H1 (cell line): ENCODE results near the gene HDAC7. TPM values are rescaled to one million over a fixed set of nuclear protein-coding genes. Genes with fewer than 3 reads are reported as not detected.

ENCODE experiments used
- polyA plus RNA-seq, 7 experiments: library from polyadenylated mRNA; depleted of rRNA in 3 of 7; stranded (reverse) in 5 of 7; unstranded in 2 of 7; fragments of >200 nt in 5 of 7; fragments of 200-250 nt in 2 of 7; gene quantifications; 1 replicate in 5 of 7; 2 replicates in 1 of 7; 4 replicates in 1 of 7; pipeline versions ENCODE4 v1.2.1 to v1.2.3, GENCODE V29; 2011 to 2013; ENCODE audit warnings: missing spikeins in 2 of 7, mixed read lengths in 2 of 7
- total RNA-seq: library from RNA; stranded (reverse); fragmentation: NEBNext Ultra II Directional; extraction: Animal tissue kit (Norgen Biotek cat#: 25700); gene quantifications from 2 replicates; pipeline ENCODE4 v1.2.1, GENCODE V29; 2021
- TF ChIP-seq, protein P1 (sequence below): IDR thresholded peaks from 2 replicates; pipeline ENCODE4 v1.6.1; 2012; ENCODE audit warnings: inconsistent platforms
- TF ChIP-seq, protein P2 (sequence below): IDR thresholded peaks from 2 replicates; pipeline ENCODE4 v1.6.1; 2012; ENCODE audit warnings: inconsistent platforms

Gene HDAC7
- total and polyA plus RNA-seq, 2 of the 8 experiments (the other 6 are each of a cell fraction or from before 2014, with no cell fraction given) = 25.5 to 84.9 TPM

DNA sequence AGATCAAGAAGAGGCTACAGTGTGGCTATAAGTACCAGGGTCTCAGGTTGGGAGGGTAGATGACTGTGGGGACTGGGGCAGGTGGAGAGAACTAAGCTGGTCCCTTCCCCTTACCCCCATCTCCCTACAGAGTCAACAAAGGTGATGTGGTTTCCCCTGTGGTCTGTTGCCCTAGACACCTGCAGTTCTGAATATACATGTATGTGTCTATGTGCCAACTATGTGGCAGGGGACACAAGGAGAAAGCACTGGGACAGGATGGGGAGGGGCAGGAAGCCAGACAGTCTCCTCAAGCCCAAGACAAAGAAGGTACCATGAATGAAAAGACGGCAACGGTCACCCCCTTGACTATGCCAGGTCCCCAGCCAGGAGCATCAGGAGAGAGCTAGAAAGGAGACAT lies 4.5 kb upstream of the HDAC7 start (continued):
- TF ChIP-seq, protein P1, sequence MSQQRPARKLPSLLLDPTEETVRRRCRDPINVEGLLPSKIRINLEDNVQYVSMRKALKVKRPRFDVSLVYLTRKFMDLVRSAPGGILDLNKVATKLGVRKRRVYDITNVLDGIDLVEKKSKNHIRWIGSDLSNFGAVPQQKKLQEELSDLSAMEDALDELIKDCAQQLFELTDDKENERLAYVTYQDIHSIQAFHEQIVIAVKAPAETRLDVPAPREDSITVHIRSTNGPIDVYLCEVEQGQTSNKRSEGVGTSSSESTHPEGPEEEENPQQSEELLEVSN = no peak
- TF ChIP-seq, protein P2, sequence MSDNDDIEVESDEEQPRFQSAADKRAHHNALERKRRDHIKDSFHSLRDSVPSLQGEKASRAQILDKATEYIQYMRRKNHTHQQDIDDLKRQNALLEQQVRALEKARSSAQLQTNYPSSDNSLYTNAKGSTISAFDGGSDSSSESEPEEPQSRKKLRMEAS = no peak
